OCI-LY1 (cell line): ENCODE measurements around the gene SRPRB.

ENCODE experiments used
- H2AFZ ChIP-seq: fragments of 200-600 bp; sonication (generic), shearing (Covaris generic); 2 replicates; pipeline ENCODE4 v1.6.0; 2014; ENCODE audit warnings: antibody characterized with exemption, mild to moderate bottlenecking, low read length
- H3F3A ChIP-seq: fragments of 200-600 bp; sonication (generic), shearing (Covaris generic); 2 replicates; pipeline ENCODE4 v1.6.0; 2014; ENCODE audit warnings: mild to moderate bottlenecking, antibody characterized with exemption, low read length, moderate library complexity; ENCODE audit not compliant: insufficient read depth
- H3K27ac ChIP-seq: fragments of 200-600 bp; sonication (generic); 2 replicates; pipeline ENCODE4 v1.5.1; 2014; ENCODE audit warnings: low read length, mixed run types, mild to moderate bottlenecking, low read depth; ENCODE audit not compliant: poor library complexity, severe bottlenecking
- H3K27me3 ChIP-seq: fragments of 200-600 bp; sonication (generic); 2 replicates; pipeline ENCODE4 v1.6.0; 2014; ENCODE audit warnings: antibody characterized with exemption, mild to moderate bottlenecking, low read length, moderate library complexity; ENCODE audit not compliant: insufficient read depth
- H3K36me3 ChIP-seq: fragments of 200-600 bp; sonication (generic); 2 replicates; pipeline ENCODE4 v1.6.1; 2014; ENCODE audit warnings: mild to moderate bottlenecking, antibody characterized with exemption, low read length, moderate library complexity, mixed read lengths; ENCODE audit not compliant: insufficient read depth
- H3K4me1 ChIP-seq: fragments of 200-600 bp; sonication (generic); 2 replicates; pipeline ENCODE4 v1.5.1; 2014; ENCODE audit warnings: mild to moderate bottlenecking, low read length, moderate library complexity; ENCODE audit not compliant: insufficient read depth, severe bottlenecking
- H3K4me2 ChIP-seq: fragments of 200-600 bp; sonication (generic), shearing (Covaris generic); 2 replicates; pipeline ENCODE4 v1.6.1; 2014; ENCODE audit warnings: low read length
- H3K4me3 ChIP-seq: fragments of 200-600 bp; sonication (generic); 2 replicates; pipeline ENCODE4 v1.5.1; 2014; ENCODE audit warnings: low read length, low read depth, mild to moderate bottlenecking, mixed read lengths; ENCODE audit not compliant: poor library complexity, severe bottlenecking
- H3K79me2 ChIP-seq: fragments of 200-600 bp; shearing (Covaris generic); 2 replicates; pipeline ENCODE4 v1.6.1; 2016; ENCODE audit warnings: mixed run types, low read length, mixed read lengths; ENCODE audit not compliant: insufficient read depth
- H3K9ac ChIP-seq: fragments of 200-600 bp; sonication (generic), shearing (Covaris generic); 2 replicates; pipeline ENCODE4 v1.6.1; 2014; ENCODE audit warnings: mild to moderate bottlenecking, low read length, mixed read lengths
- H3K9me2 ChIP-seq: fragments of 200-600 bp; sonication (generic), shearing (Covaris generic); 2 replicates; pipeline ENCODE4 v1.6.1; 2014; ENCODE audit warnings: low read depth, mild to moderate bottlenecking, low read length, mixed read lengths
- H3K9me3 ChIP-seq: fragments of 200-600 bp; shearing (Covaris generic); 2 replicates; pipeline ENCODE4 v1.6.1; 2014; ENCODE audit warnings: low read length, mixed read lengths
- H4K20me1 ChIP-seq: fragments of 200-600 bp; sonication (generic), shearing (Covaris generic); 2 replicates; pipeline ENCODE4 v1.6.0; 2016; ENCODE audit warnings: mild to moderate bottlenecking, low read length; ENCODE audit not compliant: insufficient read depth
- EZH2 ChIP-seq: fragments of 200-600 bp; sonication (generic), shearing (Covaris generic); IDR thresholded peaks from 2 replicates; pipeline ENCODE4 v1.8.0; 2017; ENCODE audit warnings: borderline replicate concordance, mixed run types, mild to moderate bottlenecking, antibody characterized with exemption, low read length, moderate library complexity, mixed read lengths
- TF ChIP-seq, protein P1 (sequence below): fragments of 200-600 bp; sonication (generic), shearing (Covaris generic); IDR thresholded peaks from 2 replicates; pipeline ENCODE4 v1.5.1; 2017; ENCODE audit warnings: mild to moderate bottlenecking, antibody characterized with exemption, low read length, moderate library complexity, mixed read lengths

The SRPRB gene

DNA sequence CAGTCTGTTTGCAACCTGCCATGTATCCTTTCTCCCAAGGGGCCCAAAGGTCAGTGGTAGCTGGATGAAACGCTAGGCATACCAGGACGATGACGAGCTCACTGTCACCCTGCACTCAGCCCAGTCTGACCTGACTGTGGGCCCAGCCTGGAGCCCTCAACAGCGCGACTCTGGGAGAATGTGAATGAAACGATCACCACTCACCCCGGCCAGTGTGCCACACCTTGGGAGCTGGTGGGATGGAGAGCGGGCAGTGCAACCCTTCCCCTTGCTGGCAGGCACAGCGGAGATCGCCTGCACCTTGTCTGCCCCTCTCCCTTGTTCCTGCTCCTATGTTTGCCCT, 27.2 kb downstream of the SRPRB start:
- Histone ChIP-seq H3K27me3 (0 out of 2 replicates have a peak, but pooled peaks cover 9% of the 10 kb centered on the region), H4K20me1 (no peaks in the 10 kb centered on the region), H3K27ac (no peak overlapping the region), H3F3A (no peaks in the 10 kb centered on the region), H3K9me2 (no peaks in the 10 kb centered on the region), H2AFZ (no peak overlapping the region), H3K9ac (no peak overlapping the region), H3K79me2 (no peaks in the 10 kb centered on the region), H3K4me3 (no peak overlapping the region), H3K9me3 (no peaks in the 10 kb centered on the region), H3K4me1 (no peaks in the 10 kb centered on the region), H3K36me3 (no peaks in the 10 kb centered on the region), H3K4me2 (no peak overlapping the region)
- TF ChIP-seq EZH2: no peak
- TF ChIP-seq, protein P1, sequence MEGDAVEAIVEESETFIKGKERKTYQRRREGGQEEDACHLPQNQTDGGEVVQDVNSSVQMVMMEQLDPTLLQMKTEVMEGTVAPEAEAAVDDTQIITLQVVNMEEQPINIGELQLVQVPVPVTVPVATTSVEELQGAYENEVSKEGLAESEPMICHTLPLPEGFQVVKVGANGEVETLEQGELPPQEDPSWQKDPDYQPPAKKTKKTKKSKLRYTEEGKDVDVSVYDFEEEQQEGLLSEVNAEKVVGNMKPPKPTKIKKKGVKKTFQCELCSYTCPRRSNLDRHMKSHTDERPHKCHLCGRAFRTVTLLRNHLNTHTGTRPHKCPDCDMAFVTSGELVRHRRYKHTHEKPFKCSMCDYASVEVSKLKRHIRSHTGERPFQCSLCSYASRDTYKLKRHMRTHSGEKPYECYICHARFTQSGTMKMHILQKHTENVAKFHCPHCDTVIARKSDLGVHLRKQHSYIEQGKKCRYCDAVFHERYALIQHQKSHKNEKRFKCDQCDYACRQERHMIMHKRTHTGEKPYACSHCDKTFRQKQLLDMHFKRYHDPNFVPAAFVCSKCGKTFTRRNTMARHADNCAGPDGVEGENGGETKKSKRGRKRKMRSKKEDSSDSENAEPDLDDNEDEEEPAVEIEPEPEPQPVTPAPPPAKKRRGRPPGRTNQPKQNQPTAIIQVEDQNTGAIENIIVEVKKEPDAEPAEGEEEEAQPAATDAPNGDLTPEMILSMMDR: no peak

- H3K9ac ChIP-seq: no peak overlapping the region
- H3K4me2 ChIP-seq: no peak overlapping the region
- no peaks in the 10 kb centered on the region for H3K9me3 ChIP-seq
These were observed 27.7 kb downstream of the SRPRB start for GRCh38 chr3:133833267-133833666.

GRCh38 chr3:133833880-133834620, 28.4 kb downstream of the SRPRB start:
- Histone ChIP-seq H3K4me3 (no peak overlapping the region), H2AFZ (no peak overlapping the region), H3K79me2 (no peaks in the 10 kb centered on the region), H3K9me3 (no peaks in the 10 kb centered on the region), H3K4me1 (no peaks in the 10 kb centered on the region), H3K9ac (no peak overlapping the region), H3K36me3 (no peaks in the 10 kb centered on the region), H3K27me3 (0 out of 2 replicates have a peak, but pooled peaks cover 9% of the 10 kb centered on the region), H3K9me2 (no peaks in the 10 kb centered on the region), H3K27ac (no peak overlapping the region), H3F3A (no peaks in the 10 kb centered on the region), H3K4me2 (no peak overlapping the region), H4K20me1 (no peaks in the 10 kb centered on the region)
- TF ChIP-seq, protein P1: no peak
- no peak for TF ChIP-seq EZH2

More at GRCh38 chr3:133833267-133833666, 27.7 kb downstream of the SRPRB start:
- no peak overlapping the region for H3K4me3 ChIP-seq
- H2AFZ ChIP-seq: no peak overlapping the region
- H3K79me2 ChIP-seq: no peaks in the 10 kb centered on the region
- no peak for TF ChIP-seq EZH2
- TF ChIP-seq, protein P1: no peak
- no peak overlapping the region for H3K27ac ChIP-seq
- H3K9me2 ChIP-seq: no peaks in the 10 kb centered on the region
- 0 out of 2 replicates have a peak, but pooled peaks cover 9% of the 10 kb centered on the region for H3K27me3 ChIP-seq
- no peaks in the 10 kb centered on the region for H3K4me1 ChIP-seq
- H4K20me1 ChIP-seq: no peaks in the 10 kb centered on the region
- H3K36me3 ChIP-seq: no peaks in the 10 kb centered on the region
- H3F3A ChIP-seq: no peaks in the 10 kb centered on the region
